Adrenal gland (tissue), 5 donors: ENCODE results near the gene TSPAN5.

Experiments
- POLR2A ChIP-seq, 2 donors: fragments of 450-650 bp; IDR thresholded peaks; one replicate each; pipeline ENCODE4 v1.6.1; 2017; ENCODE audit warnings: antibody characterized with exemption in 2 of 2, mild to moderate bottlenecking in 2 of 2, moderate library complexity in 1 of 2
- TF ChIP-seq, protein P1 (sequence below), 6 experiments: fragments of 450-650 bp in 4 of 6; fragments of 200-600 bp in 2 of 6; sonication (generic) in 1 of 6; IDR thresholded peaks; 1 replicate in 5 of 6; 2 replicates in 1 of 6; pipeline versions ENCODE4 v1.5.1 to v1.8.0; 2016 to 2021; ENCODE audit warnings: antibody characterized with exemption in 6 of 6, mild to moderate bottlenecking in 2 of 6, moderate library complexity in 1 of 6
- donor health status: DM: no; HTN: no; CAD: no.

GRCh38 chr4:98617358-98618047 is 40.9 kb downstream of the TSPAN5 start:
- TF ChIP-seq POLR2A (IDR thresholded peaks at IDR 0.05): no peak
- TF ChIP-seq, protein P1, sequence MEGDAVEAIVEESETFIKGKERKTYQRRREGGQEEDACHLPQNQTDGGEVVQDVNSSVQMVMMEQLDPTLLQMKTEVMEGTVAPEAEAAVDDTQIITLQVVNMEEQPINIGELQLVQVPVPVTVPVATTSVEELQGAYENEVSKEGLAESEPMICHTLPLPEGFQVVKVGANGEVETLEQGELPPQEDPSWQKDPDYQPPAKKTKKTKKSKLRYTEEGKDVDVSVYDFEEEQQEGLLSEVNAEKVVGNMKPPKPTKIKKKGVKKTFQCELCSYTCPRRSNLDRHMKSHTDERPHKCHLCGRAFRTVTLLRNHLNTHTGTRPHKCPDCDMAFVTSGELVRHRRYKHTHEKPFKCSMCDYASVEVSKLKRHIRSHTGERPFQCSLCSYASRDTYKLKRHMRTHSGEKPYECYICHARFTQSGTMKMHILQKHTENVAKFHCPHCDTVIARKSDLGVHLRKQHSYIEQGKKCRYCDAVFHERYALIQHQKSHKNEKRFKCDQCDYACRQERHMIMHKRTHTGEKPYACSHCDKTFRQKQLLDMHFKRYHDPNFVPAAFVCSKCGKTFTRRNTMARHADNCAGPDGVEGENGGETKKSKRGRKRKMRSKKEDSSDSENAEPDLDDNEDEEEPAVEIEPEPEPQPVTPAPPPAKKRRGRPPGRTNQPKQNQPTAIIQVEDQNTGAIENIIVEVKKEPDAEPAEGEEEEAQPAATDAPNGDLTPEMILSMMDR (IDR thresholded peaks at IDR 0.05): no peak
